GM11168 (cell line): ENCODE measurements around the gene PFDN2.
"Not testable (repeated sequence)": the region's sequence is repeated elsewhere in the genome, so short reads cannot be mapped to it uniquely, and the experiment has no call there.

Source experiments
- in situ Hi-C: fragments of 300-500 bp; cut with MboI; formaldehyde crosslinking; loops from one replicate; pipeline ENCODE4 v1.12.0; 2022; ENCODE audit warnings: low sequenced_read_pairs; ENCODE audit not compliant: unreplicated experiment

PFDN2 gene

GRCh38 chr1:161139766-161140165, 21.9 kb upstream of the PFDN2 start:
- in situ Hi-C loops = no loop called here

GRCh38 chr1:161138431-161138830, 20.6 kb upstream of the PFDN2 start:
- in situ Hi-C loops = no loop called here

DNA sequence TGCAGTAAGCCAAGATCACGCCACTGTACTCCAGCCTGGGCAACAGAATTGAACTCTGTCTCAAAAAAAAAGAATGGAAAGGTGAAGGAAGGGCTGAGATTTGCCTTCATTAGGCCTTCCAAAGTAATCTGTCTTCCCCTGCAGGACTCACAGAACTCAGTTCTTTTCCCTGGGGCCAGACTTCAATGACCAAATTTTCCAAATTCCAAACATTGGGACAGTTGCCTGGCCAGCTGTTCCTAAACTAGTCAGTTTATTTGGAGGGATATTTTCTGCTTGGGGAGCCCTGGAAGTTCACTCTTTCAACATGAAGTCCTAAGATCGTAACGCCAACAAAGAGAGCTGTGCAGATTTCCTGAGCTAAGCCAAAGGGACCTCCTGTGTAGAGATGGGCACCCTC, 20.0 kb upstream of the PFDN2 start:
- in situ Hi-C loops = no loop called here

GRCh38 chr1:161133220-161133740, 15.4 kb upstream of the PFDN2 start:
- in situ Hi-C loops = no loop called here

DNA sequence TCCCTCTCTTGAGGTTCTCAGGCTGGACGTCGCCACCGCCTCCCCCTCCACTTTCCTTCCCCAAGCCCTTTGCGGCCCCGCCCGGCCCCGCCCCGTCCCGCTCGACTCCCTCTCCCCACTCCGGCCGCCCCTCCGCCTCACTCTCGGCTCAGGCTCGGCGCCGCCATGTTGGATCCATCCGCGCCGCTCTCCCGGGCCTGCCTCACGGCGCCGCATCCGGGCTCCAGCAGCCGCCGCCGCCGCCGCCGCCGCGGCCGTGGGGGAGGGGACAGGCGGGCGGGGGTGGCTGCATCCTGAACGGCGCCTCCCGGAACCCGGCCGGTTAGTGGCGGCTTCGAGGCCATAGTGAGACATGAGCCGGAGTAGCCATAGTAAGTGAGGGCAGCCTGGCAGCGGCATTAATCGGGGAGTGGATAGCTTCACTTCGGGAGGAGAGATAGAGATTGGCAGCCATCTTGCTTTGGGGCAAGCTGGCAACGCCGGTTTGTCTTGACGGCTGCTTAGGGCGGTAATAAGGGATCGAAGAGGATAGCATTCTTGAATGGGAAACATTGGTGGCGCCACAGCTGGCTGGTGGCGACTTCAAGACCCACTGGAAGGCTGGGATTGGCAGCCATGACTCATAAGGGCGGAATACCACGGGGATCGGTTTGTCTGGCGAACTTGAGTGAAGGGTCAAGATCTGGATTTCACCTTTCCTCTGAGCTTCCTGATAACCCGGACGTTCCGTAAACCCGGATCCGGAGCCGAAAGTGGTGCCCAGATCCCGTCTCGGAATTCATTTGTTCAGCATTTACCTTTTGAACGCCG, 14.8 kb upstream of the PFDN2 start, which contains the start of gene DEDD:
Gene DEDD, minus strand, starts transcription at position 258 of the 810 bp plus-strand sequence. CDS start 8,205 bp downstream, outside the sequence.
- in situ Hi-C loops = no loop called here

DNA sequence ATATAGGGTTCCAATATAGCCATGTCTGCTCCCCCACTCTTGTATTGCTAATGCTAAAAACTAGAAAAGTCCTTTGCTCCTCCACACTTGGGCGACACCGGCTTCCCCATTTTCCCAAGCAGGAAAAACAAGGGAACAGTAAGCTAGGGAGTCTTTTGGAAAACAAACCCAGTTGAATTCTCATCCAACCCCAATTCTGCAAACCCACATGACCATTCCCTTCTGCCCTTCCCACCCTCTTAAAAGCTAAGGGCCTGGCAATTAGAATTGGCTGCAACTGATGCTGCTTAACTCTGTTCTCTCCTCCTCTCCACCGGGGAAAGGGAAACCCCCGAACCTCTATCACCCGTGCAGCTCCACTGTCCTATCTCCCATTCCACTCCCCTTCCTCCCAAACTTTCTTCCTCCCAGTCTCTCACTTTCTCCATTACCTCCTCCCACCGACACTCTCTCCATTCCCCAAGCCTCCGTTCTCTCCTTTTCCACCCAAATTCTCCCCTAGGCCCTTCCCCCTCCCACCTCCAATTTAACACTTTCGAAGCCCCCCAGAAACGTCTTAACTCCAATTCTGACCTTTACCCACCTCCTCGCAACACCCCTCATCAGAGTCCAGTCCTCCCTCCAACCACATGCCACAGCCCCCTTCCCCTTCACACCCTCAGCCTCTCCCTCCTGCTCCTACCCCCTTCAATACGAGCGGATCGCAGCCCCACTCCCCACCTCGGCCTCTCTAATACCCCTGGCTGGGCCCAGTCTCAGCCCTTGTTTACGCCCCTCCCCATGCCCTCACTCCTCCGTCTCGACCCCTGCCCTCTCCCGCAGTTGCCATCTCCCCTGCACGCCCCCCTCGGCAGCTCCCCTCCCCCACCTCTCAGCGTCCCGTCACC, 13.9 kb upstream of the PFDN2 start:
- in situ Hi-C loops = no loop called here

DNA sequence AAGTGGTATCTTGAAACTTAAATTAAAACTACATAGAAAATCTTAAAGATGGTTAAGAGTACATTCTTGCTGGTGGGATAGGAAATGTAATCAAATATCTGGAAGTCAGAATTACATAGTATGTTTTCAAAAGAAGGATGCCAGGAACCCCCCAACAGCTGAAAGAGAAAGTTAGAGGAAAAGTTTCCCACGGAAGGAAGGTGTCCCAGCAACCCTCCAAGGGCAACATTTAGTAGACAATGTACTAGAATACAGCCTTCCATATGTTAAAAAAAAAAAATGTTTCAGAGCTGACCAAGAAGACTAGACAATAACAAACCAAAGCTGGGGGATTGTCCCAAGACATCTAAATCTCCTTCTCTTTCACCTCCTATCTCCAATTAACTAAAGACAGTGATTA, 12.4 kb upstream of the PFDN2 start:
- in situ Hi-C loops = no loop called here

- in situ Hi-C loops = no loop called here
Measured at GRCh38 chr1:161128591-161129420, 11.0 kb upstream of the PFDN2 start.

DNA sequence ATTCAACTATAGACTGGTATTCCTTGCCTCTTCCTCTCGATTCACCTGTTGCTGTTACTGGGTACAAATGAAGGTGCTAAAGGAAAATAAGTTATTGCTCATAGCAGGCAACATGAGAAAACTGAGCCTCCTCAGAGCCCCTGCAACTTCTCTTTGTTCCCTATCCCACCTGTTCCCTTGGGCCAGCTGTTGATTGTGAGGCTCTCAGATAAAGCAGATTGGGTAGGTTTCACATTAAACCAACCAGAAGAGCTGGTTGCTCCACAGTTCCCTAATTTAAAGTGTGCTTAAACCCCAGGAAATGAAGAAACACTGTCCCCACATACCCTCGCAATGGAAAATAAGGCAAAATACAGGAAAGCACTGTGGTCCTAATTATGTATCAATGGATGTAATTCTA, 9.8 kb upstream of the PFDN2 start:
- in situ Hi-C loops = no loop called here

DNA sequence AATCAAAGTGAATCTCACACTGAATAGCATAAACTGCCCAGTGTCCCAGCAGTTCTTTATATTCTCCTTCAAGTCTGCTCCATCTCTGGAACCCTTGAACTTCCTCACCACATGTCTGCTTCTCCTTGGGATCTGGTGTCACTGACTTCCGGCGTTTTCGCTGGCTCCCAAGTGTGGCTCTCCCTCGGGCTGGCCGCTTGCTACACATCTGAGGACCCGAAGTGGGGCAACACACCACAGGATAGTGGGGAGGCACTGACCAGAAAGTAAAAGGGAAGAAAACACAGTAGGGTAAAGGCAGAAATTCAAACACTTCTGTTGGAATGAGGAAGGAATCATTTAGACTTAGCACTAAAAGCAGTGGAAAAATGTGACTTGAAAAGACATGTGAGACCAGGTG, 5.1 kb upstream of the PFDN2 start:
- in situ Hi-C loops = no loop called here

- in situ Hi-C loops = no loop called here
Measured at GRCh38 chr1:161121834-161122233, 4.0 kb upstream of the PFDN2 start.

DNA sequence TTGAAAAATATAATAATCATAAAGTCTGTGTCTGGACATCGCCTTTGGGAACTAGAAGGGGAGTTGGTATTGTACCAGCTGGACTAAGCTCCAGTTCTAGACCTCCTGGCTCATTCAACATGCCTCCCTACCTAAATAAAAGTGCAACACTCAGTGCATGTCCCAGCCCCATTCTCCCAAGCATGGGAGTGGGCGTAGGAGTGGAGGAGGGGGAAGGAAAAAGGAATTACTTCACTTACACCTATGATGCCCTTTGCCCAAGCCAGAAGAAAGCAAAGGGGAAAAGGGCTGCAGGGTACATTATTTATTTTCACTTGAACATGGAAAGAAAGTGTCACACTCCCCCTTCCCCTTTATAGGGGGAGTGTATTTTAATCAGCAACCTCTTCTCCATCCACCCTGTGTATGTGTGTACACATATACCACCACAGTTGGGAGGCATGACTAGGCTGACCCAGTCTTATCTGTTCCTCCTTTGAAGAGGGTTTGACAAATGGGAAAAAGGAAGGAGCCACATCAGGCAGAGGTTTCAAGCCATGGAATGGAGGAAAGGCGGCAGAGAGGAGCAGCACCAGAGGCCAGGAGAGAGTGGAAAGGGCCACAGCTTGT, 3.3 kb upstream of the PFDN2 start:
- in situ Hi-C loops = no loop called here

DNA sequence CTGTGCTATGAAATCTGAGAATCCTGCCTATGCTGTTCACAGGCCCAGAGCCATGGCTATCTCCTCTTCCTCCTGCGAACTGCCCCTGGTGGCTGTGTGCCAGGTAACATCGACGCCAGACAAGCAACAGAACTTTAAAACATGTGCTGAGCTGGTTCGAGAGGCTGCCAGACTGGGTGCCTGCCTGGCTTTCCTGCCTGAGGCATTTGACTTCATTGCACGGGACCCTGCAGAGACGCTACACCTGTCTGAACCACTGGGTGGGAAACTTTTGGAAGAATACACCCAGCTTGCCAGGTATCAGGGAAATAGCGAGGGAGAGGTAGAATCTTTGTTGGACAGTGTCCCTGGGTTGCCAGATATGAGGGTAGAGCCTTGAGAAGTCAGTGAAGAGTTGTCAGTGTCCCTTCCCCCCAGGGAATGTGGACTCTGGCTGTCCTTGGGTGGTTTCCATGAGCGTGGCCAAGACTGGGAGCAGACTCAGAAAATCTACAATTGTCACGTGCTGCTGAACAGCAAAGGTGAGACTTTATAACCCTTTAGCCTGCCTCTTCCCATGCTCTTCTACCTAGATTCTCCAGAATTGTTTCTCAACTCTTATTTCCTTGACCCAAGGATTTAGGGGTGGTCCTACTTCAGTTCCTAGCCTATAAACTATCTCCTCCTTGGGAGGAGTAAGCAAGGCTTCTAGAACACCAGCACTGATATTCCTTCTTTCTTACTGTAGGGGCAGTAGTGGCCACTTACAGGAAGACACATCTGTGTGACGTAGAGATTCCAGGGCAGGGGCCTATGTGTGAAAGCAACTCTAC, 1.5 kb upstream of the PFDN2 start:
- in situ Hi-C loops = no loop called here

DNA sequence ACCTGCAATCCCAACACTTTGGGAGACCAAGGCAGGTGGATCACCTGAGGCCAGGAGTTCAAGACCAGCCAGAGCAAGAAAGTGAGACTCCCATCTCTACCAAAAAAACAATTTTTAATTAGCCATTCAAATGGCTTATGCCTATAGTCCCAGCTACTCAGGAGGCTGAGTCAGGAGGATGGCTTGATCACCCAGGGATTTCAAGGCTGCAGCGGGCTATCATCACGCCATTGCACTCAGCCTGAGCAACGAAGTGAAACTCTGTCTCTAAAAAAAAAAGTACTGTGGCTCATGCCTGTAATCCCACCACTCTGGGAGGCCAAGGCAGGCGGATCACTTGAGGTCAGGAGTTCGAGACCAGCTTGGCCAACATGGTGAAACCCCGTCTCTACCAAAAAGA, 1.9 kb downstream of the PFDN2 start:
- in situ Hi-C loops = not testable (repeated sequence)

DNA sequence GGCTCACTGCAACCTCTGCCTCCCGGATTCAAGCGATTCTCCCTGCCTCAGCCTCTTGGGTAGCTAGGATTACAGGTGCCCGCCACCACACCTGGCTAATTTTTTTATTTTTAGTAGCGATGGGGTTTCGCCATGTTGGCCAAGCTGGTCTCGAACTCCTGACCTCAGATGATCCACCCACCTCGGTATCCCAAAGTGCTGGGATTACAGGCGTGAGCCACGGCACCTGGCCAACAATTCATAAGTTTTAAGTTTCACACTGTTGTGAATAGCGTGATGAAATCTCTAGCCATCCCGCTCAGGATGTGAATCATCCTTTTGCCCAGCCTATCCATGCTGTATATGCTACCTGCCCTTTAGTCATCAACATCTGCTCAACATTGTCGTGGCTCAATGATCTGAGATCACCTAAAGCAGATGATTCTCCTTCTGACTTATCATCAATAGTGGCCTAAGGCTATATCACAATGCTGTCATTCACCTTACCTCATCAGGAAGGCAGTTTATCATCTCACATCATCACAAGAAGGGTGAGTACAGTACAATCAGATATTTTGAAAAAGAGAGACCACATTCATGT, 2.6 kb downstream of the PFDN2 start:
- in situ Hi-C loops = no loop called here

- in situ Hi-C loops = no loop called here
Measured at GRCh38 chr1:161114556-161114955, 3.3 kb downstream of the PFDN2 start.

- in situ Hi-C loops = no loop called here
Measured at GRCh38 chr1:161113915-161114314, 3.9 kb downstream of the PFDN2 start.

GRCh38 chr1:161111527-161111926, 6.3 kb downstream of the PFDN2 start:
- in situ Hi-C loops = no loop called here

GRCh38 chr1:161111117-161111516, 6.7 kb downstream of the PFDN2 start:
- in situ Hi-C loops = no loop called here
